D341Med (cell line): ENCODE results near the gene NDUFAF8.

Experiments used
- DNase-seq: peaks from one replicate; pipeline ENCODE4 v3.0.0; 2012; ENCODE audit warnings: low spot score

NDUFAF8 gene

GRCh38 chr17:81238815-81239713 lies at the start of gene NDUFAF8, which contains the start of gene TEPSIN:
Gene NDUFAF8, plus strand, starts transcription at chr17:81239318. Its CDS starts 46 bp downstream, at chr17:81239364.
Gene TEPSIN, minus strand, starts transcription at chr17:81239055. Its CDS starts 22 bp downstream, at chr17:81239033.
- DNase-seq = peak; percentile 100

GRCh38 chr17:81189670-81190530 lies 49.2 kb upstream of the NDUFAF8 start:
- DNase-seq = no peak

- no peak for DNase-seq
These were observed 48.5 kb upstream of the NDUFAF8 start for GRCh38 chr17:81190591-81190990.

GRCh38 chr17:81191116-81191515 lies 48.0 kb upstream of the NDUFAF8 start:
- no peak for DNase-seq

GRCh38 chr17:81191646-81192045 lies 47.5 kb upstream of the NDUFAF8 start:
- no peak for DNase-seq

GRCh38 chr17:81192386-81193050 lies 46.6 kb upstream of the NDUFAF8 start:
- no peak for DNase-seq

- no peak for DNase-seq
These were observed 46.1 kb upstream of the NDUFAF8 start for GRCh38 chr17:81193051-81193410.

- no peak for DNase-seq
These were observed 45.5 kb upstream of the NDUFAF8 start for GRCh38 chr17:81193470-81194224.

- DNase-seq = no peak
These were observed 44.8 kb upstream of the NDUFAF8 start for GRCh38 chr17:81194225-81194760.

- DNase-seq = no peak
These were observed 43.9 kb upstream of the NDUFAF8 start for GRCh38 chr17:81194941-81195901.

- no peak for DNase-seq
These were observed 43.1 kb upstream of the NDUFAF8 start for GRCh38 chr17:81195941-81196495.

GRCh38 chr17:81196505-81197408 lies 42.4 kb upstream of the NDUFAF8 start:
- no peak for DNase-seq

- DNase-seq = no peak
These were observed 41.7 kb upstream of the NDUFAF8 start for GRCh38 chr17:81197409-81197795.

- DNase-seq = no peak
These were observed 41.2 kb upstream of the NDUFAF8 start for GRCh38 chr17:81197831-81198490.

GRCh38 chr17:81198826-81199481 lies 40.2 kb upstream of the NDUFAF8 start:
- DNase-seq = no peak

GRCh38 chr17:81199482-81199830 lies 39.7 kb upstream of the NDUFAF8 start:
- no peak for DNase-seq

- no peak for DNase-seq
These were observed 38.9 kb upstream of the NDUFAF8 start for GRCh38 chr17:81200201-81200600.
